Central memory CD8-positive, alpha-beta T cell (primary cell): ENCODE results near the gene DENND1A.

Experiments used
- ATAC-seq: fragments of 150-1000 bp; cut with Tn5 transposase; replicated peaks from 2 replicates; pipeline ENCODE4 v1.10.0; 2022; ENCODE audit warnings: mild to moderate bottlenecking, moderate FRiP score, moderate number of reproducible peaks; ENCODE audit not compliant: poor library complexity, severe bottlenecking; ENCODE audit errors: extremely low read depth
- DNase-seq, 2 donors: peaks; one replicate each; pipeline ENCODE4 v3.0.0; 2021; ENCODE audit warnings: low spot score in 2 of 2
- H3K27ac Mint-ChIP-seq: one replicate; pipeline ENCODE4 v1.8.0; 2022; ENCODE audit warnings: low read depth, mild to moderate bottlenecking, moderate library complexity, mixed read lengths
- H3K27me3 Mint-ChIP-seq: one replicate; pipeline ENCODE4 v1.8.0; 2022; ENCODE audit warnings: mixed read lengths
- H3K36me3 Mint-ChIP-seq: one replicate; pipeline ENCODE4 v1.8.0; 2022; ENCODE audit warnings: mild to moderate bottlenecking, moderate library complexity, mixed read lengths; ENCODE audit not compliant: insufficient read depth
- H3K4me1 Mint-ChIP-seq: one replicate; pipeline ENCODE4 v1.8.0; 2022; ENCODE audit warnings: mixed read lengths
- H3K4me3 Mint-ChIP-seq: one replicate; pipeline ENCODE4 v1.8.0; 2022; ENCODE audit warnings: mild to moderate bottlenecking, moderate library complexity, mixed read lengths
- H3K9me3 Mint-ChIP-seq: one replicate; pipeline ENCODE4 v1.8.0; 2022; ENCODE audit warnings: mixed read lengths

The DENND1A gene

DNA sequence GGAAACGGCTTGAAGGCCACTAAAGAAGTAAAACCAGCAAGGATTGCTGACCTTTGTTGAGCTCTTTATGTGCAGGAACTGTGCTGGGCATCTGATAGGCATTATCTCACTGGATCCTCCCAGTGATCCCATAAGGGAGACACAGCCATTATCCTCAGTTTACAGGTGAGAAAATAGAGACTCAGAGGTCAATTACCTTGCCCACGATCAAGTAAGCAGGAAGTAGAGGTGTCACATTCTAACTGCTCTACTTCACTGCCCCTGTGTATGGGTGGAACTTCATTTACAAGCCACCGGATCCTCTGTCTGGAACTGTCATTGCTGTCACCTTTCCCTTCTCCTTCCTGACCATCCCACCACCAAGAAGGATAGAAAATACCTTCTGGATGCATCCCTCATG, 325.1 kb downstream of the DENND1A start:
- Mint-ChIP-seq H3K4me1 (no peaks in the 10 kb centered on the region), H3K27me3 (no peaks in the 10 kb centered on the region), H3K36me3 (peaks cover 1% of the 10 kb centered on the region), H3K9me3 (no peaks in the 10 kb centered on the region), H3K27ac (no peak overlapping the region), H3K4me3 (no peak overlapping the region)
- ATAC-seq (no peak), DNase-seq (no peak)

DNA sequence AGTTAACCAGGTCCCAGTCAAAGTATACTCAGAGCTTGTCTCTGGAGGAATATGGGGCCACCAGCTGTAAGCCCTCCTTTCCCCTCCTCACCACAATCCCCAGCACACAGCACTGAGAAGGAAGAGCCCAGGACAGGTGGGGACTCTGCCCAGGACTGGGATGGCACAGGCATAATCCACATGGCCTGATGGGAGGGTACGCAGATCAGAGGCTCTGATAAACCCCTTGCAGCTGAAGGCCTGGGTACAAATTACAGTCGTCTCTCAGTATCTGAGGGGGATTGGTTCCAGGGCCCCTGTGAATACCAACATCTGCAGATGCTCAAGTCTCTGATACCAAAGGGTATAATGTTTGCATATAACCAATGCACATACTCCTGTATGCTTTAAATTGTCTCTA, 328.1 kb downstream of the DENND1A start:
- Mint-ChIP-seq H3K9me3 (no peaks in the 10 kb centered on the region), H3K4me3 (no peak overlapping the region)

DNA sequence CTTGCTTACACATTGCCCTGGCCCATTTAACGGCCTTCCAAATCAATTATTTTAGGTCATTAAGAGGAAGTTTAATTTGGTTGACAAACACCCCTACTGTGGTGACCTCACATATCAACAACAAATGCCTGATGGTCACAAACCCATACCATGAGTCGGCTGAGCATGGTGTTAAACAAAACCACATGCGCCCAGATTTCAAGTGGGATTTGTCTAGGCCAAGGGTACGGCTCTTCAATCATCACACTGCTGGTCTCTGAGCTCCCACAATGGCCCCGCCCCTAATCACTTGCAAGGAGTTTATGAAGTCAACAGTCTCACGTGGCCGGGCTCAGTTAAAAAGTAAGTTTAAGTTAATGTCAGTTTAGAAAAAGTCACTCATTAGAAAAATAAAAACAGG, 330.1 kb downstream of the DENND1A start:
- Mint-ChIP-seq H3K4me3 (no peak overlapping the region), H3K4me1 (no peaks in the 10 kb centered on the region), H3K36me3 (peaks cover 3% of the 10 kb centered on the region), H3K27ac (no peak overlapping the region), H3K9me3 (no peaks in the 10 kb centered on the region), H3K27me3 (no peaks in the 10 kb centered on the region)
- no peak for ATAC-seq
- no peak for DNase-seq

More for the DNA sequence above, 328.1 kb downstream of the DENND1A start:
- Mint-ChIP-seq H3K27me3 (no peaks in the 10 kb centered on the region), H3K27ac (no peak overlapping the region), H3K36me3 (peaks cover 3% of the 10 kb centered on the region), H3K4me1 (no peaks in the 10 kb centered on the region)
- ATAC-seq (no peak), DNase-seq (no peak)

DNA sequence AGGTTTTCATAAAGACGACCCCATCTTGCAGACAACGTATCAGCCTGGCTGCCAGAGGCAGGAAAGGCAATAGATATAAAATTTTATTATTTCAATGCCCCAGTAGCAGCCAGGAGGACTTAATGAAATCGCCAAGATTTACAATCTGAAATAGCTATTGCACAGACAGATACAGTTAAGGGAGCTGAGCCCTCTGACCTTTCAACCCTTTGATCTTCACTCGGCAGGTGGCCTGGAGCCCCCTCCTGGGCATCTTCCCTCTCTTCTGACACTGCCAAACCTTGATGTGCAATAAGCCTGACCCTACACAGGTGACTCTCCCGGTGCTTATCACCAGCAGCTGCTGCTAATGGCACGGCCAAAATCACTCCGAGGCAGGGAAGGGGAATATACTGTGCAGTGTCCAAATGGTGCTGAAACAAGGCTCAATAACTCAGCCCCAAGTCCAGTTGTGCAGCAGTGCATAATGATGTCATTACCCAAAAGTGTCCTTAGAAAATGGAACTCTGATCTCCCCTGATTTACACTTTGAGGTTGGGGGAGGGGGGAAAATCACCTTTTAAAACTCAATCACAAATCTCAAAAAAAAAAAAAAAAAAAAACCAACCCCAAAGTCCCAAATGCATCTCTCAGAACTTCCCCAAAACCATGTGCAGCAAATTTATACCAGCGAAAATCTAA, 331.9 kb downstream of the DENND1A start:
- H3K36me3 Mint-ChIP-seq = peaks cover 3% of the 10 kb centered on the region
- DNase-seq (no peak), ATAC-seq (no peak)
- no peak overlapping the region for H3K27ac Mint-ChIP-seq
- no peak overlapping the region for H3K4me3 Mint-ChIP-seq
- H3K9me3 Mint-ChIP-seq = no peaks in the 10 kb centered on the region
- H3K4me1 Mint-ChIP-seq = no peaks in the 10 kb centered on the region
- H3K27me3 Mint-ChIP-seq = no peaks in the 10 kb centered on the region

DNA sequence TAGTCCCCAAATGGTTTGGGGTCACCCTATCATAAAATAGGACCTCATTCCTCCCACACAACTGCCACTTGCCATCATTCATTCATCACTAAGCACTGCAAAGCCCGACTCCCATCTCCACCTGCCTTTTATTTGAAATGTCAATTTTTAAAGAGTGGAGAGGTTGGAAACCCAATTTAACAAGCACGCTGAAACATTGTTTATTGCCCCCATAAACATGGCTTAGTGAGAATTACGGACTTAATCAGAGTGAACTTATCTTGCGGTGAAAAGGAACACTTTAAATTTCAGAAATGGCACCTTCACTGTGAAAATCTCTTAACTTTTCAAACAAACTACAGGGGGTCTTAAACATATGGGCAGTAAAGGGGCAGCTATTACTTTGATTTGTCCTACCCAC, 332.9 kb downstream of the DENND1A start:
- Mint-ChIP-seq H3K4me1 (no peaks in the 10 kb centered on the region), H3K36me3 (peaks cover 3% of the 10 kb centered on the region), H3K27me3 (no peaks in the 10 kb centered on the region), H3K27ac (no peak overlapping the region), H3K9me3 (no peaks in the 10 kb centered on the region), H3K4me3 (no peak overlapping the region)
- DNase-seq (no peak), ATAC-seq (no peak)

DNA sequence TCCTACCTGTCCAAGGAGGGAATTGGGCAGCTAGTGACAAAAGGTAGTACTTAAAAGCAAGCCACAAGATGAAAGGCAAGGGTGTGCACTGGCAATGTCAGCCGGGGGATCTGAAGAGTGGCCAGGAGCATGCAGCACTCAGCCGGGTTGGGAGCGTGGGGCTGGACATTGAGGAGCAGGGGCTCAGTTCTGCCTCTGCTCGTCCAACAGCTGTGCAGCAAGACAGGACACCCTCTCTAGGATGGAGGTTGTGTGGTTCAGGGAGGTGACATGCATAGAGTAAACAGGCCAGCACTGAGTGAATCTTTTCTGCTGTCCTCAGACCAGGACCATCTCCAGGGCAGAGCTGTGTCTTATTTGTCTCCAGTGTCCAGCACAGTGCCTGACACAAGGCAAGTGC, 338.6 kb downstream of the DENND1A start:
- no peaks in the 10 kb centered on the region for H3K36me3 Mint-ChIP-seq
- no peak for ATAC-seq
- H3K4me1 Mint-ChIP-seq = no peaks in the 10 kb centered on the region

DNA sequence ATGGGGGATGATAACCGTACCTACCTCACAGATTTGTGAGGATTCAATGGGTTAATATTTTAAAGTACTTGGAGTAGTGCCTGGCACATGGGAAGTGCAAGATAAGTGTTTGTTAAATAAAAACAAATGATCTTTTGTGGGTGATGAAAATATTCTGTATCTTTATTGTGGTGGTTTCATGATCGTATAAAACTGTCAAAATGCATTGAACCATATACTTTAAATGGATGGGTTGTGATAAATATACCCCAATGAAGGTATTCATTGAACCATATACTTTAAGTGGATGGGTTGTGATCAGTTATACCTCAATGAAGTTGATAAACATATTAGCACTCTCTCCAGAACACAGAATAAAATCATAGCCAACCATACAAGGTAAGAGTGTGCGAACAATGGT, 339.4 kb downstream of the DENND1A start:
- no peak overlapping the region for H3K27ac Mint-ChIP-seq
- peaks cover 2% of the 10 kb centered on the region for H3K36me3 Mint-ChIP-seq
- DNase-seq = no peak
- no peaks in the 10 kb centered on the region for H3K9me3 Mint-ChIP-seq
- no peak for ATAC-seq
- H3K4me3 Mint-ChIP-seq = no peak overlapping the region
- H3K27me3 Mint-ChIP-seq = no peaks in the 10 kb centered on the region
- H3K4me1 Mint-ChIP-seq = no peaks in the 10 kb centered on the region

More for the DNA sequence above, 338.6 kb downstream of the DENND1A start:
- Mint-ChIP-seq H3K27ac (no peak overlapping the region), H3K4me3 (no peak overlapping the region), H3K27me3 (no peaks in the 10 kb centered on the region), H3K9me3 (no peaks in the 10 kb centered on the region)
- no peak for DNase-seq

DNA sequence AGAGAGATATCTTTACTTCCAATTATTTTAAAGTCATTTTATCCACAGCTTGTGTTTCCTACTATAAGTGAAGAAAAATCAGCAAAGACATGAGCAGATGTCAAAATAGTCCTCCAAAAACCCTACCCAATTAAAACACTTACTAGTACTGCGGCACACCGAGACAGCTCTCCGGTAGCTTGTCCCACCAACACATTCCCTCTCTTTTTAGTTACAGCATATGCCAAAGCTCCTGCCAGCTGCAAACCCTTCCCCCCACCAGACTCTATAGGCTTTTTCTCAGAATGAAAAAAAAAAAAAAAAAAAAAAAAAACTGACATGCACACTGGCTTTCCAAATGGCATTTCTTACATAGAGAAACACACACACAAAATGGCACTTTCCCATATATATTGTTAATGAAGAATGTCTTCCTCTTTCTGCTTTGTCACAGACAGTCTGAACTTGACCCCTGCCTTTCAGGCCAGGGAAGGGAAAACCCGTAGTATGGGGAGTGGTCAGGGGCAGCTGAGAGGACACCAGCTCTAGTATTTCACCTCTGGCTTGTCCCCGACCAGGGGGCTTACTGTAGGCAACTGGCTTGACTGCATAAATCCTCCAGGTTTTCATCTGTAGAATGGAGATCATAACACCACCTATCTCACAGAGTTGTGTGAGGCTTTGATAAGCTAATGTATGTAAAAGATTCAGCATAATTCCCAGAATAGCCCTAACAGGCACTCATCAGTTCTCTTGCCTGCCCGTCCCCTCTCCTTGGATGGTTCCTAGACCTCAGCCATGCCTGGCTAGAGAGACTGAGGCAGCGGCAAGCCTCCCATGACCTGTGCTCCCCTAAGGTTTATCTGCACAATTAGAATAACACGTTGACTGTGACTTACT, 340.3 kb downstream of the DENND1A start:
- Mint-ChIP-seq H3K27ac (no peak overlapping the region), H3K36me3 (peaks cover 2% of the 10 kb centered on the region), H3K4me1 (no peaks in the 10 kb centered on the region), H3K4me3 (no peak overlapping the region), H3K27me3 (no peaks in the 10 kb centered on the region), H3K9me3 (no peaks in the 10 kb centered on the region)
- DNase-seq (no peak), ATAC-seq (no peak)

DNA sequence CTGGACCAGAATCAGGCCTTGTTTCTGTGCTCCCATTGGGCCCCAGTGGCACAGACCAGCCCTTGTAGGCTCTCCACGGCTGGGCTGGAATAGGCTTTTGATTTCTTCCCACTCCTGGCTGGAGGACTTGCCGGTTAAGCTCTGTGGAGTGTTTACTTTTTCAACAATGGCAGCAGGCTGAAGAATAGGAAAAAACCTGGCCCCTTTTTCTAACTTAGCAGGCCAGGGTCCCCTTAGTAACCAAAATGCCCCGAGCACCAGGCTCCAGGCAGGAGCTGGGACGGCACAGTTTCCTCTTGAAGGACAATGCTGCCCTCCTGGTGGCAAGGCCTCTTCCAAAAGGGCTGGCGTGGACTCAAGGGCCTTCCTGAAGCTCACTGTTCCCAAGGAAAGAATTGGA, 343.7 kb downstream of the DENND1A start:
- Mint-ChIP-seq H3K9me3 (no peaks in the 10 kb centered on the region), H3K4me1 (no peaks in the 10 kb centered on the region), H3K4me3 (no peak overlapping the region), H3K27ac (no peak overlapping the region), H3K27me3 (no peaks in the 10 kb centered on the region), H3K36me3 (peaks cover 4% of the 10 kb centered on the region)
- DNase-seq (no peak), ATAC-seq (no peak)

DNA sequence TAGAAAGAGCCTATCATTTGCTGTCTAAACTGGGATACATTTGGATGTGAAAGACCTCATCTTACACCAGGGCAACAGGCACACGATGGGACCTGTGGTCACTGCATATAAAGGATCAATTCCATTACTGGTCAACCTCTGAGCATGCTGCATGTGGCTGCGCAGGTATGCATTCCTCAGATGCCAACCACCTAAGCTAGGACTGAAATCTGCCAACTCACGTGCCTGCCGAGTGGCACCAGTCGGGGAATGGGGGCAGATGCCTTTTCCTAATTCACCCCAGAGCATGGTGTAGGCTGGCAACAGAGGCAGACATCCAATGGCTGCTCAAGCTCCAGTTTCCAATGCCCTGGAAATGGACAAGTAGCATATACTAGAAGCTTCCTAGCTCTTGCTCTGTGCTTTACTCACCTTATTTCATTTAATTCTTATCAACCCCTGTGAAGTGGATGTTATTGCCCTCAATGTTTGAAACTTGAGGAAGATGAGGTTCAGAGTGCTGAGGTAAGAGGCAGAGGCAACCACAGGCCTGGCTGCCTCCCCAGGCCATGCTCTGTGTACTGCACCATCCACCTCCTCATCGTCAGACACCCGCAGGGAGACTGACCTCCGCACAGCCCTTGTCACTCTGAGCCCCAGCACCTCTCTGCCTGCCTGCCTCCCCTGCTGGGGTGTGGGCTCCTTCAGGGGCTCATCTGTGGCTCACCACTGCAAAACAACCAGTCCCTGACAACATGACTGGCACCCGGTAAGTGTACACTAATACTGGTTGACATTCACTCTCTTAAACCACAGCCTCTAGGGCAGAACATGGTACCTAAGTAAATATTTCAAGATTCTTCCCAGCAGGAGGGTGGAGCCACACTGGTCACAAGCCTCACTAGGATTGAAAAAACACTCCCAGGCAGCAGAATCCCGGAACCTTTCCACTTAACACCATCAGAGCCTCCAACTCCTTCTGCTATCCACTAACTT, 345.4 kb downstream of the DENND1A start:
- no peak overlapping the region for H3K4me3 Mint-ChIP-seq

DNA sequence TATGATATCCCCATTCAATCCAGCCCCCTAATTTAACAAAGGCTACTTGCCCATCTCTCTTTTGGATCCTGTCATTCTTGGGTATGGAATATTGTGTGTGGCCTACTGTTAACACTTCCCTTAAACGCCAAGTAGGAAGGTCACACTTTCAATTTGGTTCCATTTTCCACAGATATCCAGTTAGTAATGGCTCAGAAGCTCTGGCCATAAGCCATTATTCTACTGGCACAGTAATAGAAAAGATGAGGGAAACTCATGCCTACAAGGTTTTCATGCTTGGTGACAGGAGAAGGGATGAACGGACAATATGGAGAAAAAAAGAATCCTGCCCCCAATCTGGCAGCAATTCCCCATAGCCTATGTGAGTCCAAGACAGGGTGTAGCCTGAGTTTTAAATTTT, 346.3 kb downstream of the DENND1A start:
- Mint-ChIP-seq H3K9me3 (peaks cover 9% of the 10 kb centered on the region), H3K4me1 (no peaks in the 10 kb centered on the region), H3K36me3 (peaks cover 7% of the 10 kb centered on the region), H3K27me3 (no peaks in the 10 kb centered on the region), H3K27ac (no peak overlapping the region), H3K4me3 (no peak overlapping the region)
- DNase-seq (no peak), ATAC-seq (no peak)

More for the DNA sequence above, 345.4 kb downstream of the DENND1A start:
- Mint-ChIP-seq H3K27me3 (no peaks in the 10 kb centered on the region), H3K27ac (no peak overlapping the region), H3K4me1 (no peaks in the 10 kb centered on the region), H3K9me3 (peaks cover under 1% of the 10 kb centered on the region), H3K36me3 (peaks cover 7% of the 10 kb centered on the region)
- DNase-seq (no peak), ATAC-seq (no peak)

DNA sequence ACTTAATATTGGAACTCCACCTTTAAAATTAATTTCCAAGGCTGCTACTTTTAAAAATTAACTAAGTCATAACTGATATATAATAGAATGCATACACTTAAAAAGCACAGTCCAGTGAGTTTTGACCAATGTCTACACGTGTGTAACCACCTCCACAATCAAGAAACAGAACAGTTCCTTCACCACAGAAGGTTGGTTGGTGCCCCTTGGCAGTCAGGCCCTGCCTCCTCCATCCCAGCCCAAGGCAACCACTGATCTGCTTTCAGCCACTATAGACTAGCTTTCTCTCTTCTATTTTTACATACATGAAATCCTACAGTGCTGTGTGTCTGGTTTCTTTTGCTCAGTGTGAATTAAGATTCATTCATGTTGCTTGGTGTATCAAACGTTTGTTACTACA, 358.7 kb downstream of the DENND1A start:
- no peak for ATAC-seq
- H3K36me3 Mint-ChIP-seq = no peaks in the 10 kb centered on the region
- no peak for DNase-seq
- no peaks in the 10 kb centered on the region for H3K27me3 Mint-ChIP-seq
- H3K9me3 Mint-ChIP-seq = no peaks in the 10 kb centered on the region
- no peak overlapping the region for H3K4me3 Mint-ChIP-seq
- H3K4me1 Mint-ChIP-seq = no peaks in the 10 kb centered on the region
- no peak overlapping the region for H3K27ac Mint-ChIP-seq
